Stimulated activated CD4-positive, alpha-beta T cell treated with anti-CD3 and anti-CD28 coated beads, Interleukin-2, amount 100 ng/mL, for 48 hours (primary cell): ENCODE data around the gene MXD3.
"Not testable (repeated sequence)": the region's sequence is repeated elsewhere in the genome, so short reads cannot be mapped to it uniquely, and the experiment has no call there.

Experiments
- DNase-seq, 2 donors: peaks; one replicate each; pipeline ENCODE4 v3.0.0-alpha.2; 2020

Gene MXD3

DNA sequence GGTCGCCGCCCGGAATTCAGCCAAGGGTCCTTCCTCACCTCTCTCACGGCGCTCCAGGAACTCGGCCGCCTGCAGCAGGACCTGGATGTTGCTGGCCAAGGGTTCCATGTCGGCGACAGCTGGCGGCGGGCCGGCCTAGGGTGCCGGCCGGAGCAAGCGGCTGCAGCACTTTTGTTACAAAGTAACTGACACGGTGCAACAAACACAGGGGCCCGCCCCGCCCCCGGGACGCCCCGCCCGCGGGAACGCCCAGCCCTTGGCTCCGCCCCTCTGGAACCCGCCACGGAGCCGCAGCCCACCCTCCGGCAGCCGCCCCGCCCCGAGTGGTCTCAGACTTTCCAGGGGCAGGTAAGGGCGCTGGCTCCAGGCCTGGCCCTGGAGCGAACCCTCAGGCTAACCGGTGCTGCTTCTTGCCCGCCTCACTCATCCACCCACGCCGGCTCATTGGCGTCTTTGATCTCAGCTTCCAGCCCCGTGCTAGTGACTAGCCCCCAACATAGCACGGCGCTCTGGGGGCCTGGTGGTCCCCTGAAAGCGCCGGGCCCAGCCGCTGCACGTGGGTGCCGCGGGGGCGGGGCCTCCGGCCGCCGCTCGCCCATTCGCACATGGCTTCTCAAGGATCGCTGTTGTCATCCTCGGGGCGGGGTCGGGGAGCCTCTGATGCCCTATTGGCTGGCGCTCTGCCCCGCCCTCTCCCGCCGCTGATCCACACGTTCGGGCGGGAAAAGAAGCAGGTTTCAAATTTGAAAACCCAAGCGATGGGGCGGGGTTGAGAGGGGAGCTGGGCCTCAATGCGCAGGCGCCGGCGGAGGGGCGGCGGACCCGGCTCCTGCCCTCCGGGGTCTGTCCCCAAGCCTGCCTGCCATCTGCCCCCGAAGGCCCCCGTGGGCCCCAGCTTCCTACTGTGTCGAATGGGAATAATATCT, at the start of gene MXD3:
TSS of gene MXD3 (minus strand) at position 176 of the 926 bp plus-strand sequence. CDS start at position 108, 68 bp downstream.
- DNase-seq = peak; percentile 94 to 95

GRCh38 chr5:177360740-177361139, 49.0 kb upstream of the MXD3 start:
- DNase-seq = not testable (repeated sequence)

DNA sequence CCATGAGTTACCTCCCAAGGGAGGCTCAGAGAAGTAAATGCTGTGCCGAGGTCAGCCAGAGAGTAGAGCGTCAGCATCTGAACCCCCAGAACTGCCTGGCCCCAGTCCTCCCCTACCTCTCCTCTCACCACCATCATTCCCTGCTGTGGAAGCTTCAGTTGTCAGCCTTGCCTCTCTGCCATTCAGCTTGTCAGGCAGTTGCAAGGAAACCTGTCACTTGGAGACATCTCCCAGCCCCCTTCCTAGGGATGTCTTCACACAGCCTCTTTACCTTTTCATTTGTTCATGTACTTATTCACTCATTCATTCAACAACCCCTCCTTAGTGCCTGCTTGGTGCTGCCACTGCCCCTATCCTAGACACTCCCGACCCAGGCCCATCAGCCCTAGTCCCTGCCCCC, 48.2 kb upstream of the MXD3 start:
- no peak for DNase-seq

DNA sequence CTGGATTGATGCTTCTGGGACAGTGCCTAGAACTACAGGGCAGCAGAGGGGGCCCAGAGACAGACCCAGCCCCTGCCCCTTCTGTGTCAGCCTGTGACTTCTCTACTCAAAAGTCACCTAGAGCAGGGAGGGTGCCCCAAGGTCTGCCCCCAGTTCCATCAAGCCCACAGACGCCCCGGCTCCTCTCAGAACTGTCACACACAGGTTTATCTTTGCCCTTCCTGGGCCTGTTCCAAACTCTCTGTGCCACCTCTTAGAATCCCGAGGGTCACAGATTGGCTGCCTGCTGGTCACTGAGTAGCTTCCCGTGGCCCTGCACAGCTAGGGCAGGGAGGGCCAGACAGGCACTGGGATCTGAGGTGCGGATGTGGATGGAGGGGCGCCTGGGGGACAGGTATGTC, 47.8 kb upstream of the MXD3 start:
- DNase-seq = no peak

DNA sequence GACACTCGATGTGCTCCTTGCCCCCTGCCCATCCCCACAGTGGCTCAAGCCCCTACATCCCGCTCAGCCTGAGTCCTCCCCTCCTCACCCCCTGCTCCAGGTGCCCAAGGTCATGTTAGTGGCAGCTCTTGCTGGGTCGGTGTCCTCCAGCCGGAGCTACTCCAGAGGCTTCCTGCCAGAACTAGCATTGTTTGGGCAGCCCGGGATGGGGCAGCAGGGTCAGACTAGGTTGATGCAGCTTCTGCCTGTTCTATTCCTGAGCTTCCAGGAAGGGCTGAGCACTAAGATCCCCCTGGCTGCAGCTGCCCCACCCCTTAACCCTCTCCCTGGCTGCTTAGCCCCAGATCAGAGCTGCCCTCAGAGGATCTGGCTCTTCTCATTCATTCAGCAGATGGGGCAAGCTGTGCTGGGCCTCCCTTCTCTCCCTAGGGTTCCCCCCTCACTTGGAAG, 46.7 kb upstream of the MXD3 start:
- DNase-seq = no peak

GRCh38 chr5:177357459-177358351, 46.0 kb upstream of the MXD3 start, which contains the start of gene RGS14:
TSS of gene RGS14 (plus strand) at chr5:177357924. CDS start at chr5:177358025, 101 bp downstream.
- DNase-seq = peak; percentile 40 to 41

GRCh38 chr5:177357146-177357458, 45.4 kb upstream of the MXD3 start:
- no peak for DNase-seq

GRCh38 chr5:177356746-177357145, 45.0 kb upstream of the MXD3 start:
- DNase-seq = no peak

DNA sequence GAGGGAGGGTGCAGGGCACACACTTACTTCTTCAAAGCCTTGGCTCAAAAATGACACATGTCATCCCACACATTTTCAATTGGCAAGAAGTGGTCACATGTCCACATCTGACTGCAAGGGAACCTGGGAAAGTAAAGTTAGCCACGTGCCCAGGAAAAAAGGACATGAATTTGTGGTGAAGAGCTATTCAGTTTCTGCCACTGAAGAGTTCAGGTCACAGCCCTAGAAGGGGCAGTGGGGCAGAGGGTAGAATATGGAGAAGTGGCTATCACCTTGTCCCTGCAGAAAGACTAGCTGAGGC, 44.1 kb upstream of the MXD3 start:
- no peak for DNase-seq

DNA sequence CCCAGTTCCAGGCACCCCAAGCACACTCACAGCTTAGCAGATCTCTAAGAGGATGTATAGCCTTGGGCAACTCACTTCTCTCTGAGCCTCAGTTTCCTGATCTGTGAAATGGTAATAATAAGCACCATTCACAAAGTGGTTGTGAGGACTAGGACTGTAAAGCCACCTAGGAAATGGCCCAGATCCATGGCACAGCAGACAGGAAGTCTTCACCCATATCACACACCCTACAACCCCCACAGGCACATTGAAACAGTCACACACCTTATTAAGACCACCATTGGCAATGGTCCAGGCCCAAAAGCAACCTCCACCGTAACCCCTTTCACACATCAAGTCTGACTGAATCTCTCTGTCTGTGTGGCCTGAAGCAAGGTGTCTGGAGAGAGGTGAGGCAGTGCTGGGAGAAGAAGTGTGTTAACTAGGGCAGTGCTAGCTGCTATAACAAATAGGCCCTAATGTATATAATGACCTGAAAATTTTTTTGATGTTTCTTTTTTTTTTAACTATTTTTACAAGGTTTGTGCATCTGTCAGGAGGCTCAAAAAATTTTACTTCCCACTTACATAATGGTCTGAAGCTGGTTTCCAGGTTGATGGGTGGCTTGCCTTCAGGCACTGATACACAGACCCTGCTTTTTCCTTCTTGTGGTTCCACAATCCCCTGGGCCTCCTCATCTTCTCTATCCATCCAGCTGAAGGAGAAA, 43.6 kb upstream of the MXD3 start:
- DNase-seq = no peak

GRCh38 chr5:177354711-177355110, 43.0 kb upstream of the MXD3 start:
- no peak for DNase-seq

DNA sequence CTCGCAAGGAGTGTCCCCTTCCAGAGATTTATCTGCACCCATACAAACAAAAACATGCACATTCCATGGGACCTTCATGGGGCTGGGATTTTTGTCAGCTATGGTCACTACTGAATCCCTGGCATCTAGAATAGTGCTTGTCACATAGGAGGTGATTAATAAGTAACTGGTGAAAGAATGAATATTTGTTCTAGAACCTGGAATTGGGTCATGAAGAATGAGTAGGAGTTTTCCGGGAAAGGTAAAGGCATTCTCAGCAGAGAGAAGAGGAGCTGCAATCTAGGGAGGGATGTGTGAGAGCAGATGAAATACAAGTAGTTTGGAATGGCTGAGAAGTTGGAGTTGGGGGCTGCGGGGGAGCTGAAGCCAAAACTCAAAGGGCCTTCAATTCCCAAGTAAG, 42.6 kb upstream of the MXD3 start:
- DNase-seq = no peak

DNA sequence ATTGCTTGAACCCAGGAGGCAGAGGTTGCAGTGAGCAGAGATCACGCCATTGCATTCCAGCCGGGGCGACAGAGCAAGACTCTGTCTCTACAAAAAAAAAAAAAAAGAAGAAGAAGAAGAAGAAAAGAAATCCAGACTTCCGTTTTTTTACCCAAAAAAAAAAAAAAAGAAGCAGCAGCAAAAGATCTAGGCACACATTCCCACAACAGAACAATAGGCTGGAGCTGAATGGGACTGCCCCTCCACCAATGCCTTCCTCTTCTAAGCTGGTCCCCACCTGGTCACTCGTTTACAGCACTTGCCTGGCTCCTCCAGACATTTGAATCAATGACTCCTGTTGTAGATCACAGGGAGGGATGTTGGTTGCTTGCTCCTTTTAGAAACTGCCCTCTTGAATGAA, 41.4 kb upstream of the MXD3 start:
- DNase-seq = no peak

- peak; percentile 83 to 85 for DNase-seq
Measured at GRCh38 chr5:177351392-177352329, 40.0 kb upstream of the MXD3 start, which contains the start of gene LMAN2. TSS of gene LMAN2 (minus strand) at chr5:177351668. CDS start at chr5:177351647, 21 bp downstream.

GRCh38 chr5:177350776-177351391, 39.2 kb upstream of the MXD3 start:
- DNase-seq = no peak

GRCh38 chr5:177349762-177350161, 38.1 kb upstream of the MXD3 start:
- DNase-seq = no peak

- DNase-seq = no peak
Measured at GRCh38 chr5:177349362-177349647, 37.6 kb upstream of the MXD3 start.

GRCh38 chr5:177347699-177348098, 36.0 kb upstream of the MXD3 start:
- no peak for DNase-seq

GRCh38 chr5:177346820-177347219, 35.1 kb upstream of the MXD3 start:
- DNase-seq = no peak

- no peak for DNase-seq
Measured at GRCh38 chr5:177344891-177345290, 33.2 kb upstream of the MXD3 start.

DNA sequence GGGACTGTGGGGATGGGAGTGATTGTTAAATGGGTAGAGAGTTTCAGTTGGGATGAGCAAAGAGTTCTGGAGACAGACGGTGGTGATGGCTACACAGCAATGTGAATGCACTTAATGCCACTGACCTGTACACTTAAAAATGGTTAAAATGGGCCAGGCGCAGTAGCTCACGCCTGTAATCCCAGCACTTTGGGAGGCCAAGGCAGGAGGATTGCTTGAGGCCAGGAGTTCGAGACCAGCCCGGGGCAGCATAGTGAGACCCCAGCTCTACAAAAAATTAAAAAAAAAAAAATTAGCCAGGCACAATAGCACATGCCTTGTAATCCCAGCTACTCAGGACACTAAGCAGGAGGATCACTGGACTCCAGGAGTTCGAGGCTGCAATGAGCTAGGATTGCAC, 32.1 kb upstream of the MXD3 start:
- no peak for DNase-seq

DNA sequence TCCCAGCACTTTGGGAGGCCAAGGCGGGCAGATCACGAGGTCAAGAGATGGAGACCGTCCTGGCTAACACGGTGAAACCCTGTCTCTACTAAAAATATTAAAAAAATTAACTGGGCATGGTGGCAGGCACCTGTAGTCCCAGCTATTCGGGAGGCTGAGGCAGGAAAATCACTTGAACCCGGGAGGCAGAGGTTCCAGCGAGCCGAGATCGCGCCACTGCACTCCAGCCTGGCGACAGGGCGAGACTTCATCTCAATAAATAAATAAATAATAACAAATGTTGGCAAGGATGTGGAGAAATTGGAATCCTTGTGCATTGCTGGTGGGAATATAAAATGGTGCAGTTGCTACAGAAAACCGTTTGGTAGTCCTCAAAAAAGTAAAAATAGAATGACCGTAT, 31.3 kb upstream of the MXD3 start:
- DNase-seq = not testable (repeated sequence)
